Lung (tissue), 12 donors: ENCODE results near the gene OGFR. TPM values are rescaled to one million over a fixed set of nuclear protein-coding genes. Genes with fewer than 3 reads are reported as not detected.

ENCODE experiments used
- ATAC-seq: fragments of 200-7000 bp; cut with Tn5 transposase; one replicate; pipeline ENCODE4 v1.9.1; 2020; ENCODE audit warnings: moderate number of reproducible peaks; ENCODE audit not compliant: insufficient read depth, low FRiP score
- DNase-seq, 3 donors: peaks; one replicate each; pipeline ENCODE4 v3.0.0-alpha.2; 2013 to 2017
- H3K27ac ChIP-seq, 2 donors: one replicate each; pipeline ENCODE4 v1.5.1; 2013; ENCODE audit warnings: mild to moderate bottlenecking in 2 of 2, moderate library complexity in 2 of 2, control low read depth in 1 of 2, inconsistent platforms in 1 of 2, low read depth in 1 of 2, low read length in 1 of 2
- H3K27me3 ChIP-seq, 3 donors: one replicate each; pipeline ENCODE4 v1.5.1; 2013; ENCODE audit warnings: low read length in 2 of 3; ENCODE audit not compliant: control insufficient read depth in 3 of 3, insufficient read depth in 3 of 3
- H3K36me3 ChIP-seq, 4 donors: one replicate each; pipeline ENCODE4 v1.5.1; 2013; ENCODE audit warnings: low read length in 4 of 4, mild to moderate bottlenecking in 1 of 4, moderate library complexity in 1 of 4; ENCODE audit not compliant: control insufficient read depth in 4 of 4, insufficient read depth in 4 of 4
- H3K4me1 ChIP-seq, 5 donors: one replicate each; pipeline ENCODE4 v1.5.1; 2013; ENCODE audit warnings: low read length in 5 of 5, mild to moderate bottlenecking in 2 of 5, moderate library complexity in 1 of 5; ENCODE audit not compliant: control insufficient read depth in 5 of 5, insufficient read depth in 5 of 5
- H3K4me3 ChIP-seq: one replicate; pipeline ENCODE4 v1.5.1; 2013; ENCODE audit warnings: mild to moderate bottlenecking, control low read depth, moderate library complexity
- H3K9ac ChIP-seq, 2 donors: one replicate each; pipeline ENCODE4 v1.5.1; 2013; ENCODE audit warnings: low read length in 2 of 2, control low read depth in 1 of 2; ENCODE audit not compliant: insufficient read depth in 1 of 2
- H3K9me3 ChIP-seq, 4 donors: one replicate each; pipeline ENCODE4 v1.5.1; 2013; ENCODE audit warnings: low read length in 3 of 4, mild to moderate bottlenecking in 1 of 4, moderate library complexity in 1 of 4; ENCODE audit not compliant: control insufficient read depth in 4 of 4, insufficient read depth in 3 of 4
- WGBS, 2 donors: extraction: QIAGEN DNeasy Blood & Tissue Kit; methylation state at CpG; one replicate each; pipeline ENCODE4 v1.1.7; 2013; 5-methylcytosine and 5-hydroxymethylcytosine counted together
- polyA plus RNA-seq, 2 donors: library from polyadenylated mRNA; stranded (reverse); fragments of 200-250 nt; gene quantifications; one replicate each; pipeline ENCODE4 v1.2.1, GENCODE V29; 2013
- total RNA-seq, 2 donors: library from RNA; depleted of rRNA in 1 of 2; stranded (reverse); fragments of >200 nt in 1 of 2; gene quantifications; one replicate each; pipeline ENCODE4 v1.2.1, GENCODE V29; 2014 to 2021
- TF ChIP-seq, protein P1 (sequence below): IDR thresholded peaks from 2 replicates; pipeline ENCODE4 v1.5.1; 2012; ENCODE audit warnings: mild to moderate bottlenecking; ENCODE audit errors: control extremely low read depth, extremely low read depth
- donor health status: control.
- donor health status: control.
- donor health status: Bipolar disorder and iron deficiency.
- donor health status: healthy.
- donor health status: DM: yes; HTN: yes; CAD: no.

OGFR gene
- total and polyA plus RNA-seq, 4 donors: 38.0 to 73.1 (median 63.9) TPM

DNA sequence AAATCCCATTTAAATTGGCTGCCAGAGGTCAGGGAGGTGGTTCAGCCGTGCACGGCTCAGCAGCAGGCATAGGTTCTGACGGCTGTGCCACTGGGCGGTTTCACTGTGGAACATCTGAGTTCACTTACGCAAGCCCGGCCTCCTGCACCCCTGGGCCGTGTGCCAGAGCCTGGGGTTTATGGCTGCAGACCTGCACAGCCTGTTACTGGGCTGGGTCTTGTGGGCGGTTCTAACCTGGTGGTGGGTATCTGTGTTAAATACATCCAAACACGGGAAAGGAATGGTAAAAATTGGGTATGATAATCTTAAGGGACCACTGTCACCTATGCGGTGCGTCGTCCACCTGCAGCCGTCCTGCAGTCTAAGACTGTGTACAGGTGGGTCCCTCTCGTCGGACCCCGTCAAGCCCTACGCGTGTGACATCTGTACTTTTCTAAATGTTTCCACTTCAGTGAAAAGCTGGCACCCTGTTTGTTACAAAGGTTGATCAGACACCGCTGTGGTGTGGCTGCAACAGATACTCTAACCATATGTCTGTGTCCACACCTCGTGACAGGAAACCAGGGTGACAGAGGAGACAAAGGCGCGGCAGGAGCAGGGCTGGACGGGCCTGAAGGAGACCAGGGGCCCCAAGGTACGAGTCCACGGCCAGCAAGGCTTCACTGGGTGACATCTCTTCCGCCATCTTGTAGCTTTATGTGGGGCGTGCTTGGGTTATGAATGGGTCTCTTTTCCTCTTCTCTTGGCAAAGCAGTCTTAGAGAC is 33.7 kb downstream of the OGFR start:
- WGBS, 2 donors: 64 to 77% methylated on average over 27 of the region's 27 CpGs
- DNase-seq (no peak), ATAC-seq (no peak)
- no peaks in the 10 kb centered on the region for H3K27me3 ChIP-seq
- H3K9ac ChIP-seq: no peak overlapping the region
- peaks cover 0 to 2% (median 0%) of the 10 kb centered on the region in 5 donors for H3K4me1 ChIP-seq
- no peak overlapping the region for H3K27ac ChIP-seq
- H3K36me3 ChIP-seq: peaks cover 0 to 3% (median 0%) of the 10 kb centered on the region in 4 donors
- no peaks in the 10 kb centered on the region for H3K9me3 ChIP-seq
- TF ChIP-seq, protein P1, sequence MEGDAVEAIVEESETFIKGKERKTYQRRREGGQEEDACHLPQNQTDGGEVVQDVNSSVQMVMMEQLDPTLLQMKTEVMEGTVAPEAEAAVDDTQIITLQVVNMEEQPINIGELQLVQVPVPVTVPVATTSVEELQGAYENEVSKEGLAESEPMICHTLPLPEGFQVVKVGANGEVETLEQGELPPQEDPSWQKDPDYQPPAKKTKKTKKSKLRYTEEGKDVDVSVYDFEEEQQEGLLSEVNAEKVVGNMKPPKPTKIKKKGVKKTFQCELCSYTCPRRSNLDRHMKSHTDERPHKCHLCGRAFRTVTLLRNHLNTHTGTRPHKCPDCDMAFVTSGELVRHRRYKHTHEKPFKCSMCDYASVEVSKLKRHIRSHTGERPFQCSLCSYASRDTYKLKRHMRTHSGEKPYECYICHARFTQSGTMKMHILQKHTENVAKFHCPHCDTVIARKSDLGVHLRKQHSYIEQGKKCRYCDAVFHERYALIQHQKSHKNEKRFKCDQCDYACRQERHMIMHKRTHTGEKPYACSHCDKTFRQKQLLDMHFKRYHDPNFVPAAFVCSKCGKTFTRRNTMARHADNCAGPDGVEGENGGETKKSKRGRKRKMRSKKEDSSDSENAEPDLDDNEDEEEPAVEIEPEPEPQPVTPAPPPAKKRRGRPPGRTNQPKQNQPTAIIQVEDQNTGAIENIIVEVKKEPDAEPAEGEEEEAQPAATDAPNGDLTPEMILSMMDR: no peak
- H3K4me3 ChIP-seq: no peak overlapping the region

DNA sequence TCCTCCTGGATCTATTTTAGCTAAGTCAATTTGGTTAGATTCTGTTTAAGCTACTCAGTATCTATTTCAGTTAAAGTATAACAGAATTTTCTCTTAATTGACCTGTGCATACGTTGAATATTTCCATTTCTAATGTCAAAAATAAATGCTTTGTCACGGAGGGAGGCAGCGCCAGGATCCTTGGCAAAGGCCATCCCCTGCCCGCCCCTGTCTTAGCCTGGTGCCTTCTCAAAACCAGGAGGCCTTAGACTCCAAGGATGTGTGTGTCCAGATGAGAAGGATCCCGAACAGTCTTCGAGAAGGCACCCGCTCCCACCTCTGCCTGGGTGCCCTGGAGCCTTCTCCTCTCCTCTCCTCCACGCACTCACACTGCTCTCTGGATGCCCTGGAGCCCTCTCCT is 34.6 kb downstream of the OGFR start:
- ATAC-seq: no peak
- H3K4me3 ChIP-seq: no peak overlapping the region
- H3K4me1 ChIP-seq: peaks cover 0 to 2% (median 0%) of the 10 kb centered on the region in 5 donors
- DNase-seq: no peak
- WGBS, 2 donors: 87 to 93% methylated on average over 7 to 8 of the region's 8 CpGs
- TF ChIP-seq, protein P1: no peak
- H3K27me3 ChIP-seq: no peaks in the 10 kb centered on the region
- peaks cover 0 to 5% (median 0%) of the 10 kb centered on the region in 4 donors for H3K36me3 ChIP-seq
- H3K27ac ChIP-seq: no peak overlapping the region
- no peak overlapping the region for H3K9ac ChIP-seq
- no peaks in the 10 kb centered on the region for H3K9me3 ChIP-seq

DNA sequence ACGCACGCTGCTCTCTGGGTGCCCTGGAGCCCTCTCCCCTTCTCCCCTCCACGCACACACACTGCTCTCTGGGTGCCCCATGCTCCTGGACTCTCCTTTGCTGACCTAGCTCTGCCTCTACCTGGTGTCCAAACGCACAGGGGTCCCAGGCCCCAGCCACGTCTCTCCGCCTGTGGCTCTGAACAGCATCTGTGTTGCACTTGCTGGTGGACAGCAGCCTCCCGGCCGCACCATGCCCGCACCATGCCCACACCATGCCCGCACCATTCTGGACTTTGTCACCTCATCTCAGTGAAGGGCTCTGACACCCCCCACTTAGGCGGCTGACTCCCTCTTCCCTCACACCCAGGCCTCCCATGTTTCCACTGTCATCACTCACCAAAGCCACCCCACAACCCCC is 35.2 kb downstream of the OGFR start:
- Histone ChIP-seq H3K27ac (no peak overlapping the region), H3K4me1 (peaks cover 0 to 2% (median 0%) of the 10 kb centered on the region in 5 donors), H3K27me3 (no peaks in the 10 kb centered on the region), H3K36me3 (peaks cover 0 to 5% (median 0%) of the 10 kb centered on the region in 4 donors), H3K4me3 (no peak overlapping the region), H3K9me3 (no peaks in the 10 kb centered on the region), H3K9ac (no peak overlapping the region)
- DNase-seq (no peak), ATAC-seq (no peak)
- 89 to 90% methylated on average over 11 of the region's 11 CpGs for WGBS, 2 donors
- TF ChIP-seq, protein P1: no peak
